GM20000 (cell line): ENCODE measurements around the gene GPR146.

Source experiments
- DNase-seq: peaks from one replicate; pipeline ENCODE4 v3.0.0; 2012; ENCODE audit warnings: low spot score
- TF ChIP-seq, protein P1 (sequence below): IDR thresholded peaks from 2 replicates; pipeline ENCODE4 v1.5.1; 2012; ENCODE audit warnings: mild to moderate bottlenecking, control low read depth; ENCODE audit errors: extremely low read depth, missing control alignments

Gene GPR146

DNA sequence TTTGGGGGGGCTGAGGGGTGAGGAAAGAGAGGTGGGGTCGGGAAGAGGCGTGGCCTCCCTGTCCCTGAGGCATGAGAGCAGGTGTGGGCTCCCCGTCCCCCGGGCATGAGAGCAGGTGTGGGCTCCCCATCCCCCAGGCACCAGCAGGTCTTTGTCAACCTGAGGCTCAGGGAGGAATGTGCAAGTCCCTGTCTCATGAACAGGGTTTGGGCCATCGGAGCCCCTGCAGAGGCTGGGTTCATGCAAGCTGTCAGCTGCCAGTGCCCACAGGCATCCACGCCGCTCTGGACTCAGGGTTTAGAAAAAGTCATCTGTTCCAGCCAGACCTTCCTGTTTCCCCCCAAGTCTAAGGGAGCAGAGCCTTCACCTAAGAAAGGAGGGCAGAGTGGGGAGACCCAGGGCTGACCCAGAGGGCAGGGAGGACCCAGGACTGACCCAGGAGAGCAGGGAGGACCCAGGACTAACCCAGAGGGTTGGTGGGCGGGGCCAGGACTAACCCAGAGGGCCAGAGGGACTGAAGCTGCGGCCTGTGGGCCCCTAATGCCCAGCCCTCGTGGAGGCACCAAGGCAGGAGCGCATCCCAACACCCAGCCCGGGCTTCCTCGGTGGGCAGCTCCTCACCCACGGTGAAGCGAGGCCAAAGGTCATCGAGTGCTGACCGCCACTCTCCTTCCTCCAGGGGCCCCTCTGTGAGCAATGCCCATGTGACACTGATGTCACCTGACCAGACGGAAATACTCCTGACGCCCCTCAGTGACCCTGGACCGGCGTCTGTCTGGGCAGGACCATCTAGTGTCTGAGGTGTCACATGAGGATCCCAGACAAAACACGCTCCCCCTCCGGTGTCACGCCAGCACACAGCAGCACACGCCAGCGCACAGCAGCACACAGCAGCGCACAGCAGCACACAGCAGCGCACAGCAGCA is 28.9 kb upstream of the GPR146 start:
- DNase-seq = no peak
- TF ChIP-seq, protein P1, sequence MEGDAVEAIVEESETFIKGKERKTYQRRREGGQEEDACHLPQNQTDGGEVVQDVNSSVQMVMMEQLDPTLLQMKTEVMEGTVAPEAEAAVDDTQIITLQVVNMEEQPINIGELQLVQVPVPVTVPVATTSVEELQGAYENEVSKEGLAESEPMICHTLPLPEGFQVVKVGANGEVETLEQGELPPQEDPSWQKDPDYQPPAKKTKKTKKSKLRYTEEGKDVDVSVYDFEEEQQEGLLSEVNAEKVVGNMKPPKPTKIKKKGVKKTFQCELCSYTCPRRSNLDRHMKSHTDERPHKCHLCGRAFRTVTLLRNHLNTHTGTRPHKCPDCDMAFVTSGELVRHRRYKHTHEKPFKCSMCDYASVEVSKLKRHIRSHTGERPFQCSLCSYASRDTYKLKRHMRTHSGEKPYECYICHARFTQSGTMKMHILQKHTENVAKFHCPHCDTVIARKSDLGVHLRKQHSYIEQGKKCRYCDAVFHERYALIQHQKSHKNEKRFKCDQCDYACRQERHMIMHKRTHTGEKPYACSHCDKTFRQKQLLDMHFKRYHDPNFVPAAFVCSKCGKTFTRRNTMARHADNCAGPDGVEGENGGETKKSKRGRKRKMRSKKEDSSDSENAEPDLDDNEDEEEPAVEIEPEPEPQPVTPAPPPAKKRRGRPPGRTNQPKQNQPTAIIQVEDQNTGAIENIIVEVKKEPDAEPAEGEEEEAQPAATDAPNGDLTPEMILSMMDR = no peak

DNA sequence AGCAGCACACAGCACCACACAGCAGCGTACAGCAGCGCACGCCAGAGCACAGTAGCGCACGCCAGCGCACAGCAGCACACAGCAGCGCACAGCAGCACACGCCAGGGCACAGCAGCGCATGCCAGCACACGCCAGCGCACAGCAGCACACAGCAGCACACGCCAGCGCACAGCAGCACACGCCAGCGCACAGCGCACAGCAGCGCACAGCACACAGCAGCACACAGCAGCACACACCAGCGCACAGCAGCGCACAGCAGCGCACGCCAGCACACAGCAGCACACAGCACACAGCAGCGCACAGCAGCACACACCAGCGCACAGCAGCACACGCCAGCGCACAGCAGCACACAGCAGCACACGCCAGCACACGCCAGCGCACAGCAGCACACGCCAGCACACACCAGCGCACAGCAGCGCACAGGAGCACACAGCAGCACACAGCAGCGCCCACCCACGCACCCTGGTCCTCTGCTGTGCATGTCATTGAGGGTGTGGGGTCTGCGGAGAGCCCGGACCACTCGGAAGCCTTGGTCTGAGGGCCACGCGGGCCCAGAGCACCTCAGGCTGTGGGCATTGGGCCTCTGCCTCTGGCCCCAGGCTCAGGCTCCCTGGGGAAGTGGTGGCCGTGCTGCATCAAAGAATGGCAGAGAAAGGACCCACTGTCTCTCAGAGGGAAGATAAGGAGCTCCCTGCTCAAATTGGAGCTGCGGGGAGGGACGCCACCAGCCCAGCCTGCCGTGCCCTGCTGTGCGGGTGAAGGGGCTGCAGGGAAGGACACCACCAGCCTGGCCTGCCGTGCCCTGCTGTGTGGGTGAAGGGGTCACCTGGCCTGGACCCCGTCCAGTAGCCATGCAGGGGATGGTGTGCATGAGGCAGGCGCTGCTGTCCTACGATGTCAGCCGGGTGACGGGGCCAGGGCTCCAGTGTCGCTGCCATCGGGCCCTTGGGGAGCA is 27.5 kb upstream of the GPR146 start:
- no peak for DNase-seq
- TF ChIP-seq, protein P1 = no peak

- no peak for DNase-seq
- TF ChIP-seq, protein P1 = no peak
Observed at GRCh38 chr7:1017586-1018333, 26.6 kb upstream of the GPR146 start.

GRCh38 chr7:1018334-1018695 is 26.0 kb upstream of the GPR146 start:
- TF ChIP-seq, protein P1 = no peak
- no peak for DNase-seq

- TF ChIP-seq, protein P1 = no peak
- DNase-seq = no peak
Observed at GRCh38 chr7:1019255-1019785, 25.0 kb upstream of the GPR146 start.

DNA sequence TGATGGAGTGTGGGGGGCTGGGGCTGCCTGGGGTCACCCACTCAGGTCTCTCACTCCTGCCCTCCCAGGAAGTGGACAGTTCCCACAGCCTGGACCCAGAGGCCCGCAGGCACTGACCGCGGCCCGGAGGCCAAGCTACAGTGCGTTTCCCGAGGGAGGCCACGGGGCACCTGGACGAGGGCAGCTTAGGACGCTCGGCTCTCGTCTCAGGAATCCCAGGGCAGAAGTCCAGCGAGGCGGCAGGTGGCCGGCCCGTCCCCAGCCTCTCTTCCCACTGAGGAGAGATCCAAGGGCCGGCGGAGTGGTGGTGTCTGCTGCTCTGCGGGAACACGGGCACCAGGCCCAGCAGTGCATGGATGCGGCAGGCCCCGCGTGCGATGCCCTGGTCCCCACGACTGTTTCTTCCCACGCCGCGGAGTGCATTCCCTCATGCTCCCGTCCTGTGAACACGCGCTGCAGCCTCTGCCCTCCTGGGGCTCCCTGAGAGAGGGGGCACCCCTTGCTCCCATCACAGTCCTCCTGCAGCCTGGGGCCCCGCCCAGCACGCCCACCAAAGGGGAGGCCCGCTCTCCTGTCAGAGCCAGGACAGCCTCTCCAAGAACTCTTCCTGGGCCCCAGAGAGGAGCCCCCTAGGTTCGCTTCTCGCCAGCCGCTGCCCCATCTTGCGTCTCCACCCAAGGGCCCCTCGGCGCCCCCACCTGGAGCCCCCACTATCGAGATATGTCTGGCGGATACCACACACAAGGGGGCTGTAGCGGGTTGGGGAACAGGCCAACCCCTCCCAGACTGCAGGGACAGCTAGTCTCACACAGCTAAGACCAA is 24.3 kb upstream of the GPR146 start:
- TF ChIP-seq, protein P1 = no peak
- no peak for DNase-seq
